Right ventricle myocardium superior (tissue), 1 donor: ENCODE data around the gene NKAP. TPM values are rescaled to one million over a fixed set of nuclear protein-coding genes. Genes with fewer than 3 reads are reported as not detected.
A peak's percentile ranks its signal among the peaks of the same experiment; 100 is the strongest.

Experiments used
- ATAC-seq: fragments of 200-7000 bp; cut with Tn5 transposase; one replicate; pipeline ENCODE4 v1.9.1; 2020; ENCODE audit warnings: mild to moderate bottlenecking; ENCODE audit not compliant: poor library complexity
- DNase-seq: peaks from one replicate; pipeline ENCODE4 v3.0.0-alpha.2; 2020
- intact Hi-C: fragments of 100-400 bp; cut with DNase I; formaldehyde crosslinking; loops from one replicate; pipeline ENCODE4 v1.11.2; 2022
- total RNA-seq: library from RNA; stranded (reverse); fragmentation: NEBNext Ultra II Directional; extraction: Animal tissue kit (Norgen Biotek cat#: 25700); gene quantifications from one replicate; pipeline ENCODE4 v1.2.1, GENCODE V29; 2021
- donor health status: DM: no; HTN: yes; CAD: no; lungs with severe emphysema.

NKAP gene
- total RNA-seq, 1 donor from 2014 or later: 3.6 TPM

- intact Hi-C loops: no loop called here
- no peak for ATAC-seq
- no peak for DNase-seq
Measured at GRCh38 chrX:119878740-119879139, 64.8 kb downstream of the NKAP start.

- peak; percentile 98 for ATAC-seq
- intact Hi-C loops: no loop called here
Measured at GRCh38 chrX:119871599-119872395, 71.8 kb downstream of the NKAP start, which contains the start of the genes NDUFA1 and RNF113A. Gene NDUFA1, plus strand, starts transcription at chrX:119871832. Its CDS starts 80 bp downstream, at chrX:119871912. Gene RNF113A, minus strand, starts transcription at chrX:119871733. Its CDS starts 120 bp downstream, at chrX:119871613.

GRCh38 chrX:119871245-119871598 lies 72.3 kb downstream of the NKAP start:
- DNase-seq (no peak), ATAC-seq (peak; percentile 65)
- intact Hi-C loops: no loop called here

More at GRCh38 chrX:119871599-119872395, 71.8 kb downstream of the NKAP start, which contains the start of the genes NDUFA1 and RNF113A:
- DNase-seq: peak; percentile 91

Other genes with a start within 250 kb of the NKAP start
- 0.51 TPM for gene SOWAHD, start 185.2 kb downstream of the NKAP start, total RNA-seq
- gene RPL39, start 152.1 kb downstream of the NKAP start, total RNA-seq: 1,035 TPM
- 3.3 TPM for gene UPF3B, start 90.8 kb downstream of the NKAP start, total RNA-seq
- 9.2 TPM for gene RNF113A, start 72.0 kb downstream of the NKAP start, total RNA-seq
- gene NDUFA1, start 71.9 kb downstream of the NKAP start, total RNA-seq: 715 TPM
- not detected for gene AKAP14, start 47.9 kb downstream of the NKAP start, total RNA-seq
- not detected for gene RHOXF2B, start 133.9 kb upstream of the NKAP start, total RNA-seq
- gene RHOXF1, start 172.2 kb upstream of the NKAP start, total RNA-seq: not detected
- not detected for gene RHOXF2, start 214.9 kb upstream of the NKAP start, total RNA-seq